ENCODE measurements around the gene CAMK2A.

DNA sequence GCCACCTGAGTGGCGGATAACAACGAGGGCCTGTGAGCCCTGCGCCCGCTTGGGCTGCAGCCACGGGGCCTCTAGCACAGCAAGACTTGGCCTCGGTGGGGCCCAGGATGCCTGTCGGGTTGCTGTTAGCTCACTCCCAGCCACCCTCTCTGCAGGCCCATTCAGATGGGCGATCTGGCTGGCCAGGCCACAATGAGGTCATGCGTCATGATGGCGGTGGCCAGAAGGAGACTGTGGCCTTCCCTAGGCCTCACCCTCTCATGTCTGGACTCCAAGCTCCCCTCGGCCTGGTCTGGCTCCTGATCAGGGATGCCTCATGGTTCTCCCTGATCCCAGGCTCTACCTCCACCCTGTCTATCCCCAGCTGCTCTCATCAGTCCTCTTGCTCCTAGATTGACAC lies 49.0 kb upstream of the CAMK2A start:
- TF ChIP-seq, protein P1, sequence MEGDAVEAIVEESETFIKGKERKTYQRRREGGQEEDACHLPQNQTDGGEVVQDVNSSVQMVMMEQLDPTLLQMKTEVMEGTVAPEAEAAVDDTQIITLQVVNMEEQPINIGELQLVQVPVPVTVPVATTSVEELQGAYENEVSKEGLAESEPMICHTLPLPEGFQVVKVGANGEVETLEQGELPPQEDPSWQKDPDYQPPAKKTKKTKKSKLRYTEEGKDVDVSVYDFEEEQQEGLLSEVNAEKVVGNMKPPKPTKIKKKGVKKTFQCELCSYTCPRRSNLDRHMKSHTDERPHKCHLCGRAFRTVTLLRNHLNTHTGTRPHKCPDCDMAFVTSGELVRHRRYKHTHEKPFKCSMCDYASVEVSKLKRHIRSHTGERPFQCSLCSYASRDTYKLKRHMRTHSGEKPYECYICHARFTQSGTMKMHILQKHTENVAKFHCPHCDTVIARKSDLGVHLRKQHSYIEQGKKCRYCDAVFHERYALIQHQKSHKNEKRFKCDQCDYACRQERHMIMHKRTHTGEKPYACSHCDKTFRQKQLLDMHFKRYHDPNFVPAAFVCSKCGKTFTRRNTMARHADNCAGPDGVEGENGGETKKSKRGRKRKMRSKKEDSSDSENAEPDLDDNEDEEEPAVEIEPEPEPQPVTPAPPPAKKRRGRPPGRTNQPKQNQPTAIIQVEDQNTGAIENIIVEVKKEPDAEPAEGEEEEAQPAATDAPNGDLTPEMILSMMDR (IDR thresholded peaks at IDR 0.05 in 8 of 11, conservative IDR thresholded peaks at IDR 0.05 in 3 of 11) = no peak
- TF ChIP-seq POLR2A (IDR thresholded peaks at IDR 0.05) (no peak), POLR2AphosphoS5 (IDR thresholded peaks at IDR 0.05) (no peak)

Data from spleen (tissue), 7 donors.